Right renal pelvis (tissue), 4 donors: ENCODE measurements around the gene TNS2. TPM values are rescaled to one million over a fixed set of nuclear protein-coding genes. Genes with fewer than 3 reads are reported as not detected.

ENCODE experiments used
- DNase-seq, 4 donors: peaks; one replicate each; pipeline ENCODE4 v3.0.0-alpha.2; 2013; ENCODE audit warnings: low read depth in 4 of 4, low spot score in 3 of 4, missing footprints in 1 of 4
- polyA plus RNA-seq, 4 donors: library from polyadenylated mRNA; unstranded; fragments of 120-200 nt; gene quantifications; one replicate each; pipeline ENCODE4 v1.2.1, GENCODE V29; 2013; ENCODE audit not compliant: insufficient read length in 4 of 4

Gene TNS2
- polyA plus RNA-seq, 4 donors, result 89.0 to 129 (median 105) TPM

- no peak for DNase-seq
These were observed 18.3 kb downstream of the TNS2 start for GRCh38 chr12:53067993-53068770.

GRCh38 chr12:53068811-53069585 lies 19.1 kb downstream of the TNS2 start:
- DNase-seq, result no peak

- DNase-seq, result no peak
These were observed 20.0 kb downstream of the TNS2 start for GRCh38 chr12:53069621-53070410.

- no peak for DNase-seq
These were observed 21.1 kb downstream of the TNS2 start for GRCh38 chr12:53070877-53071492.

- DNase-seq, result no peak
These were observed 22.0 kb downstream of the TNS2 start for GRCh38 chr12:53071591-53072551.

GRCh38 chr12:53073881-53074280 lies 24.0 kb downstream of the TNS2 start:
- no peak for DNase-seq

GRCh38 chr12:53074283-53074998 lies 24.6 kb downstream of the TNS2 start:
- no peak for DNase-seq

- DNase-seq, result no peak
These were observed 25.1 kb downstream of the TNS2 start for GRCh38 chr12:53074999-53075370.

- no peak for DNase-seq
These were observed 26.6 kb downstream of the TNS2 start for GRCh38 chr12:53076461-53076860.

- no peak for DNase-seq
These were observed 27.2 kb downstream of the TNS2 start for GRCh38 chr12:53077030-53077429.

GRCh38 chr12:53078425-53079225 lies 28.8 kb downstream of the TNS2 start:
- no peak for DNase-seq

- peak; percentile 93 to 96 (median 94) for DNase-seq
These were observed 29.6 kb downstream of the TNS2 start, which contains the start of gene SPRYD3 for GRCh38 chr12:53079226-53080117. SPRYD3 (minus strand) TSS chr12:53079390; CDS start chr12:53079333, 57 bp downstream.

- no peak for DNase-seq
These were observed 32.8 kb downstream of the TNS2 start for GRCh38 chr12:53082637-53083175.

- DNase-seq, result no peak
These were observed 36.5 kb downstream of the TNS2 start for GRCh38 chr12:53086361-53086760.

GRCh38 chr12:53090105-53090504 lies 40.2 kb downstream of the TNS2 start:
- no peak for DNase-seq

GRCh38 chr12:53090554-53090953 lies 40.7 kb downstream of the TNS2 start:
- DNase-seq, result no peak

- DNase-seq, result no peak
These were observed 41.9 kb downstream of the TNS2 start for GRCh38 chr12:53091756-53092155.
